HepG2 (cell line): ENCODE measurements around the gene NT5DC2. TPM values are rescaled to one million over a fixed set of nuclear protein-coding genes. Genes with fewer than 3 reads are reported as not detected.

Source experiments
- ATAC-seq: fragments of 200-7000 bp; cut with Tn5 transposase; 3 replicates; pipeline ENCODE4 v1.9.1; 2020; ENCODE audit warnings: mild to moderate bottlenecking, moderate library complexity
- BruUV-seq: library from RNA; stranded (reverse); fragments of 400-500 nt; replicated peaks from 2 replicates; lab custom pipeline; 2021; lab: Mats Ljungman, UMichigan
- CTCF ChIA-PET: fragments of 300-600 bp; formaldehyde crosslinking; extraction: SDS; loops from one replicate; lab custom pipeline; 2021; ENCODE audit warnings: low total read pairs, inconsistent platforms, low intra/inter-chr PET ratio; lab: Yijun Ruan, JAX
- POLR2A ChIA-PET: fragments of 350-600 bp; sonication (Branson Sonifier 250); formaldehyde crosslinking; loops from one replicate; lab custom pipeline; 2020; ENCODE audit warnings: antibody characterized with exemption, inconsistent platforms; lab: Yijun Ruan, JAX
- DNase-seq: peaks from one replicate; pipeline ENCODE4 v3.0.0-alpha.2; 2015; ENCODE audit warnings: low spot score
- FAIRE-seq: peaks from 3 replicates; lab custom pipeline; 2011; peaks lifted over from hg19 to GRCh38; lab: Jason Lieb, UNC
- H2AFZ ChIP-seq: one replicate; pipeline ENCODE4 v1.6.1; 2011; ENCODE audit warnings: low read length, inconsistent platforms
- H3K27ac ChIP-seq: fragments of 300-600 bp; 3 replicates; pipeline ENCODE4 v1.8.0; 2011; ENCODE audit warnings: mixed run types, mild to moderate bottlenecking, mixed read lengths, low read length, inconsistent platforms; ENCODE audit not compliant: insufficient read depth; ENCODE audit errors: extremely low read length
- H3K27me3 ChIP-seq, 2 experiments: fragments of 200-600 bp in 1 of 2; 2 replicates in 1 of 2; 3 replicates in 1 of 2; pipeline versions ENCODE4 v1.6.0 to v1.8.0; 2011; ENCODE audit warnings: low read length in 2 of 2, mild to moderate bottlenecking in 2 of 2, moderate library complexity in 2 of 2, inconsistent platforms in 1 of 2; ENCODE audit not compliant: insufficient read depth in 2 of 2, control insufficient read depth in 1 of 2
- H3K36me3 ChIP-seq, 2 experiments: fragments of 200-600 bp in 1 of 2; replicated peaks in 1 of 2; 2 replicates in 1 of 2; 3 replicates in 1 of 2; pipeline versions ENCODE4 v1.5.1 to v1.8.0; 2011; ENCODE audit warnings: low read length in 2 of 2, inconsistent platforms in 1 of 2; ENCODE audit not compliant: insufficient read depth in 2 of 2, control insufficient read depth in 1 of 2
- H3K4me1 ChIP-seq: 2 replicates; pipeline ENCODE4 v1.5.1; 2012; ENCODE audit warnings: low read length, inconsistent platforms; ENCODE audit not compliant: insufficient read depth
- H3K4me2 ChIP-seq: 2 replicates; pipeline ENCODE4 v1.6.0; 2011; ENCODE audit warnings: low read depth, low read length, inconsistent platforms
- H3K4me3 ChIP-seq, 3 experiments: fragments of 200-600 bp in 1 of 3; sonication (generic), shearing (Covaris generic) in 1 of 3; replicated peaks in 1 of 3; 2 replicates each; pipeline ENCODE4 v1.5.1; 2011 to 2016; ENCODE audit warnings: low read length in 3 of 3, inconsistent platforms in 2 of 3, low read depth in 2 of 3, mild to moderate bottlenecking in 2 of 3, control low read depth in 1 of 3, mixed read lengths in 1 of 3; ENCODE audit not compliant: insufficient read depth in 1 of 3
- H3K79me2 ChIP-seq: one replicate; pipeline ENCODE4 v1.6.1; 2011; ENCODE audit warnings: low read length, inconsistent platforms; ENCODE audit not compliant: insufficient read depth
- H3K9ac ChIP-seq: 2 replicates; pipeline ENCODE4 v1.6.0; 2011; ENCODE audit warnings: mild to moderate bottlenecking, low read depth, low read length, inconsistent platforms; ENCODE audit not compliant: insufficient read depth
- H3K9me3 ChIP-seq: 2 replicates; pipeline ENCODE4 v1.5.1; 2012; ENCODE audit warnings: mild to moderate bottlenecking, low read length
- H4K20me1 ChIP-seq: 2 replicates; pipeline ENCODE4 v1.6.0; 2011; ENCODE audit warnings: inconsistent platforms, mild to moderate bottlenecking, low read length, moderate library complexity; ENCODE audit not compliant: insufficient read depth
- CHD2 ChIP-seq: IDR thresholded peaks from 2 replicates; pipeline ENCODE4 v1.6.1; 2011; ENCODE audit warnings: low read depth, low read length, improper control_type of control experiment
- GPBP1L1 ChIP-seq: sonication (generic); formaldehyde crosslinking; IDR thresholded peaks from 2 replicates; pipeline ENCODE4 v1.5.0; 2020; ENCODE audit warnings: mild to moderate bottlenecking, missing genetic modification reagents
- NFE2L2 ChIP-seq: fragments of 150-350 bp; IDR thresholded peaks from 2 replicates; pipeline ENCODE4 v1.6.1; 2014; ENCODE audit warnings: low read length
- PHF8 ChIP-seq: sonication (generic); formaldehyde crosslinking; IDR thresholded peaks from 2 replicates; pipeline ENCODE4 v1.5.0; 2020; ENCODE audit warnings: missing genetic modification reagents
- PREB ChIP-seq: sonication (generic); formaldehyde crosslinking; IDR thresholded peaks from 2 replicates; pipeline ENCODE4 v1.4.0; 2020; ENCODE audit warnings: missing genetic modification reagents
- RXRA ChIP-seq: sonication (generic); formaldehyde crosslinking; IDR thresholded peaks from 2 replicates; pipeline ENCODE4 v1.5.1; 2020; ENCODE audit warnings: missing genetic modification reagents
- TAF15 ChIP-seq: fragments of 200-400 bp; formaldehyde crosslinking; IDR thresholded peaks from one replicate; pipeline ENCODE4 v1.6.1; 2018; ENCODE audit warnings: mild to moderate bottlenecking, low read depth, low read length; ENCODE audit not compliant: poor library complexity, severe bottlenecking
- YY1 ChIP-seq: IDR thresholded peaks from 2 replicates; pipeline ENCODE4 v1.6.1; 2011; ENCODE audit warnings: low read length, low read depth, moderate library complexity, mild to moderate bottlenecking; ENCODE audit not compliant: insufficient read depth, insufficient replicate concordance
- ZBTB39 ChIP-seq: sonication (generic); formaldehyde crosslinking; IDR thresholded peaks from 2 replicates; pipeline ENCODE4 v1.5.0; 2020; ENCODE audit warnings: missing genetic modification reagents
- ZBTB7A ChIP-seq: sonication (generic); formaldehyde crosslinking; IDR thresholded peaks from 2 replicates; pipeline ENCODE4 v1.8.0; 2022; ENCODE audit warnings: mild to moderate bottlenecking, missing genetic modification reagents
- ZKSCAN5 ChIP-seq: sonication (generic); formaldehyde crosslinking; IDR thresholded peaks from 2 replicates; pipeline ENCODE4 v1.5.1; 2020; ENCODE audit warnings: mild to moderate bottlenecking, missing genetic modification reagents
- ZNF142 ChIP-seq: sonication (generic); formaldehyde crosslinking; IDR thresholded peaks from 2 replicates; pipeline ENCODE4 v1.4.0; 2020; ENCODE audit warnings: missing genetic modification reagents
- ZNF354B ChIP-seq: sonication (generic); formaldehyde crosslinking; IDR thresholded peaks from 2 replicates; pipeline ENCODE4 v1.8.0; 2022; ENCODE audit warnings: mild to moderate bottlenecking, missing genetic modification reagents
- ZNF414 ChIP-seq: sonication (generic); formaldehyde crosslinking; IDR thresholded peaks from 2 replicates; pipeline ENCODE4 v1.5.0; 2020; ENCODE audit warnings: missing genetic modification reagents
- in situ Hi-C: cut with HindIII; loops from 2 replicates; pipeline ENCODE4 v1.10.0; 2017; ENCODE audit warnings: low pct_unique_long_range_greater_than_20kb; ENCODE audit not compliant: extremely low pct_ligation_motif_present
- intact Hi-C: fragments of 100-400 bp; cut with micrococcal nuclease; formaldehyde crosslinking; loops from one replicate; pipeline ENCODE4 v1.10.0; 2022; ENCODE audit not compliant: unreplicated experiment
- polyA plus RNA-seq, 8 experiments: library from polyadenylated mRNA; depleted of rRNA in 3 of 8; stranded (reverse) in 7 of 8; unstranded in 1 of 8; fragments of >200 nt; fragmentation: Illumina TruSeq in 4 of 8; extraction: Trizol in 4 of 8; gene quantifications; 2 replicates each; pipeline versions ENCODE4 v1.2.1 to v1.2.3, GENCODE V29; 2011 to 2016; ENCODE audit warnings: low read depth in 4 of 8, missing spikeins in 1 of 8, mixed read lengths in 1 of 8; ENCODE audit not compliant: insufficient read depth in 1 of 8
- total RNA-seq, 5 experiments: library from RNA; depleted of rRNA; stranded (reverse); fragments of >200 nt; fragmentation: Illumina TruSeq; extraction: Trizol; gene quantifications; 2 replicates each; pipeline ENCODE4 v1.2.3, GENCODE V29; 2016; ENCODE audit warnings: low read depth in 1 of 5

The NT5DC2 gene
- total and polyA plus RNA-seq, 2 of the 13 experiments (the other 11 are each of a cell fraction or from before 2014, with no cell fraction given) = 131 to 240 TPM

- CTCF ChIA-PET = no interaction called here
- POLR2A ChIA-PET = interaction anchor here (2.7 kb wide), 1 partner anchor 15 kb away, joined by 13 read pairs; the partner anchor contains the start of gene UQCC5
- TF ChIP-seq ZBTB7A (CRISPR knock-in tag) (no peak), TAF15 (no peak), ZKSCAN5 (CRISPR knock-in tag) (no peak), YY1 (no peak), GPBP1L1 (no peak), ZBTB39 (CRISPR knock-in tag) (no peak), ZNF142 (CRISPR knock-in tag) (no peak), CHD2 (no peak), ZNF414 (CRISPR knock-in tag) (no peak), NFE2L2 (no peak), RXRA (CRISPR knock-in tag) (no peak), PREB (CRISPR knock-in tag) (no peak), ZNF354B (CRISPR knock-in tag) (no peak), PHF8 (no peak)
Measured at GRCh38 chr3:52551118-52551517, 17.5 kb upstream of the NT5DC2 start.

More at GRCh38 chr3:52551118-52551517, 17.5 kb upstream of the NT5DC2 start:
- intact Hi-C loops (no loop called here), in situ Hi-C loops (no loop called here)
- no peak for ATAC-seq
- H4K20me1 ChIP-seq = no peaks in the 10 kb centered on the region
- no peaks in the 10 kb centered on the region for H3K4me1 ChIP-seq
- H3K4me3 ChIP-seq = no peak overlapping the region
- DNase-seq = no peak
- H3K9ac ChIP-seq = no peak overlapping the region
- no peaks in the 10 kb centered on the region for H3K9me3 ChIP-seq
- no peak overlapping the region for H2AFZ ChIP-seq
- H3K36me3 ChIP-seq = peaks cover 25 to 56% of the 10 kb centered on the region in 2 experiments
- no peak overlapping the region for H3K4me2 ChIP-seq
- H3K79me2 ChIP-seq = no peaks in the 10 kb centered on the region
- no TSS peak for BruUV-seq
- H3K27ac ChIP-seq = no peak overlapping the region
- no peaks in the 10 kb centered on the region for H3K27me3 ChIP-seq
- no peak for FAIRE-seq
